Type B pancreatic cell (in vitro differentiated cells): ENCODE results near the gene SCN1A. TPM values are rescaled to one million over a fixed set of nuclear protein-coding genes. Genes with fewer than 3 reads are reported as not detected.
"Not testable (repeated sequence)": the region's sequence is repeated elsewhere in the genome, so short reads cannot be mapped to it uniquely, and the experiment has no call there.

Experiments used
- DNase-seq: peaks from one replicate; pipeline ENCODE4 v3.0.0; 2021; ENCODE audit warnings: mixed read lengths; ENCODE audit not compliant: unreplicated experiment; ENCODE audit errors: extremely low spot score
- H3K27ac Mint-ChIP-seq: 2 replicates; pipeline ENCODE4 v1.8.0; 2021; ENCODE audit warnings: mild to moderate bottlenecking, mixed read lengths
- H3K27me3 Mint-ChIP-seq: 2 replicates; pipeline ENCODE4 v1.8.0; 2021; ENCODE audit warnings: mixed read lengths
- H3K36me3 Mint-ChIP-seq: 2 replicates; pipeline ENCODE4 v1.8.0; 2021; ENCODE audit warnings: mixed read lengths
- H3K4me1 Mint-ChIP-seq: one replicate; pipeline ENCODE4 v1.8.0; 2021; ENCODE audit warnings: mixed read lengths; ENCODE audit not compliant: unreplicated experiment
- H3K4me3 Mint-ChIP-seq: 2 replicates; pipeline ENCODE4 v1.8.0; 2021; ENCODE audit warnings: mild to moderate bottlenecking, mixed read lengths
- H3K9me3 Mint-ChIP-seq: 2 replicates; pipeline ENCODE4 v1.8.0; 2021; ENCODE audit warnings: mixed read lengths
- total RNA-seq: library from RNA; stranded (reverse); gene quantifications from 2 replicates; pipeline ENCODE4 v1.2.1, GENCODE V29; 2021; ENCODE audit warnings: low replicate concordance
- TF ChIP-seq, protein P1 (sequence below): fragments of 200-600 bp; sonication (generic); conservative IDR thresholded peaks from 2 replicates; pipeline ENCODE4 v1.5.0; 2021; ENCODE audit warnings: antibody characterized with exemption, mild to moderate bottlenecking

SCN1A gene
- total RNA-seq, 1 donor from 2014 or later, result 2.6 TPM

- TF ChIP-seq, protein P1, sequence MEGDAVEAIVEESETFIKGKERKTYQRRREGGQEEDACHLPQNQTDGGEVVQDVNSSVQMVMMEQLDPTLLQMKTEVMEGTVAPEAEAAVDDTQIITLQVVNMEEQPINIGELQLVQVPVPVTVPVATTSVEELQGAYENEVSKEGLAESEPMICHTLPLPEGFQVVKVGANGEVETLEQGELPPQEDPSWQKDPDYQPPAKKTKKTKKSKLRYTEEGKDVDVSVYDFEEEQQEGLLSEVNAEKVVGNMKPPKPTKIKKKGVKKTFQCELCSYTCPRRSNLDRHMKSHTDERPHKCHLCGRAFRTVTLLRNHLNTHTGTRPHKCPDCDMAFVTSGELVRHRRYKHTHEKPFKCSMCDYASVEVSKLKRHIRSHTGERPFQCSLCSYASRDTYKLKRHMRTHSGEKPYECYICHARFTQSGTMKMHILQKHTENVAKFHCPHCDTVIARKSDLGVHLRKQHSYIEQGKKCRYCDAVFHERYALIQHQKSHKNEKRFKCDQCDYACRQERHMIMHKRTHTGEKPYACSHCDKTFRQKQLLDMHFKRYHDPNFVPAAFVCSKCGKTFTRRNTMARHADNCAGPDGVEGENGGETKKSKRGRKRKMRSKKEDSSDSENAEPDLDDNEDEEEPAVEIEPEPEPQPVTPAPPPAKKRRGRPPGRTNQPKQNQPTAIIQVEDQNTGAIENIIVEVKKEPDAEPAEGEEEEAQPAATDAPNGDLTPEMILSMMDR, result no peak
- Mint-ChIP-seq H3K27me3 (no peaks in the 10 kb centered on the region), H3K9me3 (peaks cover 7% of the 10 kb centered on the region), H3K4me3 (no peak overlapping the region), H3K36me3 (no peaks in the 10 kb centered on the region), H3K4me1 (no peaks in the 10 kb centered on the region), H3K27ac (no peak overlapping the region)
- no peak for DNase-seq
Observed at GRCh38 chr2:166112193-166112605, 15.6 kb downstream of the SCN1A start.

- peaks cover 10% of the 10 kb centered on the region for H3K9me3 Mint-ChIP-seq
- no peaks in the 10 kb centered on the region for H3K36me3 Mint-ChIP-seq
- no peak overlapping the region for H3K27ac Mint-ChIP-seq
- H3K4me3 Mint-ChIP-seq, result no peak overlapping the region
- no peaks in the 10 kb centered on the region for H3K4me1 Mint-ChIP-seq
- no peaks in the 10 kb centered on the region for H3K27me3 Mint-ChIP-seq
- DNase-seq, result no peak
- TF ChIP-seq, protein P1, result peak; percentile 70
Observed at GRCh38 chr2:166106431-166107015, 21.3 kb downstream of the SCN1A start.

- H3K36me3 Mint-ChIP-seq, result no peaks in the 10 kb centered on the region
- H3K27ac Mint-ChIP-seq, result no peak overlapping the region
- TF ChIP-seq, protein P1, result no peak
- H3K27me3 Mint-ChIP-seq, result no peaks in the 10 kb centered on the region
- no peak for DNase-seq
- H3K4me1 Mint-ChIP-seq, result no peaks in the 10 kb centered on the region
- peaks cover 5% of the 10 kb centered on the region for H3K9me3 Mint-ChIP-seq
- no peak overlapping the region for H3K4me3 Mint-ChIP-seq
Observed at GRCh38 chr2:166104773-166105172, 23.0 kb downstream of the SCN1A start.

DNA sequence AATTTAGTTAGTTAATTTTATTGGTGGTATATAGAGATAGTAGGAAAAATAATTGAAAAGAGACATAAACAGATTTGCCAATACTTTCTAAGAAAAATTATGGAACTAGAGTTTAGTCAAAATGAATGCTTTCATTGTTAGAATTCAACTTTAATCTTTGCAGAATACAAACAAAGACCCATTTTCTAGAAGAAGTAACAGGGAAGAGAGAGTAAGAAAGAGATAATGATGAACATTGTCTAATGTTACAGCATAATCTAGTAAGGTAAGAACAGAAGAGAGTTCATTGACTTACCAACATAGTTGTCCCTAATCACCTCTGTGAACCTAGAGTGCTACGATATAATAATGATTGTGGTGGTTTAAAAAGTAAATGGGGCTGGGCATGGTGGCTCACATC lies 23.7 kb downstream of the SCN1A start:
- Mint-ChIP-seq H3K36me3 (no peaks in the 10 kb centered on the region), H3K4me3 (no peak overlapping the region), H3K27me3 (no peaks in the 10 kb centered on the region), H3K27ac (no peak overlapping the region), H3K9me3 (peaks cover 5% of the 10 kb centered on the region), H3K4me1 (no peaks in the 10 kb centered on the region)
- DNase-seq, result no peak
- TF ChIP-seq, protein P1, result no peak

DNA sequence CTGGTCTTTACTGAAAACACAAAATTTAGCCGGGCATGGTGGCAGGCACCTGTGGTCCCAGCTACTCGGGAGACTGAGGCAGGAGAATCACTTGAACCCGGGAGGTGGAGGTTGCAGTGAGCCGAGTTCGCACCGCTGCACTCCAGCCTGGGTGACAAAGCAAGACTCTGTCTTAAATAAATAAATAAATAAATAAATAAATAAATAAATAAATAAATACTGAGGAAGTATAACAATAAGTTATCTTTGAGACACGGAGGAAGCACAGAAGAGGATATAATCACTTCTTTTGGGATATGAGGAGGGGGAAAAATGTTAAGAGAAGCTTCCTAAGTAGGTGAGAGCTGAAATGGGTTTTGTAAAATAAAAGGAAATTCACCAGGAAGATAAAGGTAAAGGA lies 24.5 kb downstream of the SCN1A start:
- H3K27ac Mint-ChIP-seq, H3K4me1 Mint-ChIP-seq, H3K36me3 Mint-ChIP-seq, H3K4me3 Mint-ChIP-seq, DNase-seq, H3K27me3 Mint-ChIP-seq, H3K9me3 Mint-ChIP-seq: not testable (repeated sequence)

- H3K4me3 Mint-ChIP-seq, result no peak overlapping the region
- no peaks in the 10 kb centered on the region for H3K4me1 Mint-ChIP-seq
- H3K27me3 Mint-ChIP-seq, result no peaks in the 10 kb centered on the region
Observed at GRCh38 chr2:166094325-166094724, 33.5 kb downstream of the SCN1A start.

More at GRCh38 chr2:166094325-166094724, 33.5 kb downstream of the SCN1A start:
- no peak overlapping the region for H3K27ac Mint-ChIP-seq
- no peak for DNase-seq
- no peaks in the 10 kb centered on the region for H3K9me3 Mint-ChIP-seq
- no peaks in the 10 kb centered on the region for H3K36me3 Mint-ChIP-seq
- TF ChIP-seq, protein P1, result no peak
